NCI-H1417 treated with DMSO at 0.1 percent for 48 hours (cell line): Measurements from ENCODE around the gene RBM6.
"Not testable (repeated sequence)": the region's sequence is repeated elsewhere in the genome, so short reads cannot be mapped to it uniquely, and the experiment has no call there.

Experiments
- DNase-seq: peaks from one replicate; lab custom pipeline; 2025; lab: John Stamatoyannopoulos, UW

RBM6 gene

GRCh38 chr3:49914906-49915305 lies 25.0 kb upstream of the RBM6 start:
- DNase-seq, result no peak

- no peak for DNase-seq
These were observed 23.3 kb upstream of the RBM6 start for GRCh38 chr3:49916686-49917085.

- not testable (repeated sequence) for DNase-seq
These were observed 22.0 kb upstream of the RBM6 start for GRCh38 chr3:49917806-49918590.

GRCh38 chr3:49924683-49925082 lies 15.3 kb upstream of the RBM6 start:
- DNase-seq, result no peak

GRCh38 chr3:49925485-49925884 lies 14.5 kb upstream of the RBM6 start:
- no peak for DNase-seq

- no peak for DNase-seq
These were observed 13.7 kb upstream of the RBM6 start for GRCh38 chr3:49926117-49926728.

GRCh38 chr3:49927798-49928197 lies 12.2 kb upstream of the RBM6 start:
- no peak for DNase-seq

GRCh38 chr3:49928481-49929017 lies 11.4 kb upstream of the RBM6 start:
- DNase-seq, result no peak

GRCh38 chr3:49929291-49930167 lies 10.4 kb upstream of the RBM6 start, which contains the start of gene MON1A:
Gene MON1A, minus strand, starts transcription at chr3:49929811. Its CDS starts 16,465 bp downstream, at chr3:49913346.
- DNase-seq, result no peak

GRCh38 chr3:49930168-49930690 lies 9.7 kb upstream of the RBM6 start:
- DNase-seq, result no peak

GRCh38 chr3:49930922-49931321 lies 9.0 kb upstream of the RBM6 start:
- no peak for DNase-seq

GRCh38 chr3:49932281-49932680 lies 7.7 kb upstream of the RBM6 start:
- not testable (repeated sequence) for DNase-seq

GRCh38 chr3:49937090-49937489 lies 2.9 kb upstream of the RBM6 start:
- no peak for DNase-seq

- no peak for DNase-seq
These were observed 808 bp downstream of the RBM6 start for GRCh38 chr3:49940667-49941249.

- no peak for DNase-seq
These were observed 2.7 kb downstream of the RBM6 start for GRCh38 chr3:49942651-49943050.

- no peak for DNase-seq
These were observed 13.0 kb downstream of the RBM6 start for GRCh38 chr3:49952924-49953323.

- no peak for DNase-seq
These were observed 15.7 kb downstream of the RBM6 start for GRCh38 chr3:49955636-49956035.

- no peak for DNase-seq
These were observed 26.4 kb downstream of the RBM6 start for GRCh38 chr3:49966233-49966942.

GRCh38 chr3:49967291-49967690 lies 27.3 kb downstream of the RBM6 start:
- no peak for DNase-seq

- no peak for DNase-seq
These were observed 28.4 kb downstream of the RBM6 start for GRCh38 chr3:49968346-49968745.

GRCh38 chr3:49972656-49973055 lies 32.7 kb downstream of the RBM6 start:
- no peak for DNase-seq
